Measurements from ENCODE around the gene TNS3. TPM values are rescaled to one million over a fixed set of nuclear protein-coding genes. Genes with fewer than 3 reads are reported as not detected.

Gene TNS3
- total and polyA plus RNA-seq, 2 donors (not counting 1 experiment from before 2014, with no cell fraction given) = 11.4 to 77.5 TPM

GRCh38 chr7:47416492-47417480, 165.1 kb downstream of the TNS3 start:
- DNase-seq = no peak
- TF ChIP-seq CTCF (IDR thresholded peaks at IDR 0.05) = no peak
- TF ChIP-seq EZH2 (IDR thresholded peaks at IDR 0.05; ENCODE audit: borderline replicate concordance, insufficient read depth, low read depth, low read length, poor library complexity, severe bottlenecking) = no peak
- H3K27ac Mint-ChIP-seq = no peak overlapping the region
- no peaks in the 10 kb centered on the region for H3K27me3 ChIP-seq (replicated peaks in 1 of 4; ENCODE audit: control extremely low read depth in 1 of 4, control insufficient read depth in 3 of 4, insufficient read depth in 4 of 4, low read length in 3 of 4)
- H3K4me2 ChIP-seq (replicated peaks; ENCODE audit: low read depth, low read length, poor library complexity, severe bottlenecking) = no peak overlapping the region
- peaks cover 0 to 4% (median 0%) of the 10 kb centered on the region in 3 donors for H3K9me3 ChIP-seq (ENCODE audit: control extremely low read depth in 1 of 3, control insufficient read depth in 2 of 3, insufficient read depth in 1 of 3, low read length in 2 of 3)
- WGBS (ENCODE audit: insufficient coverage) = 96% methylated on average over 20 of the region's 21 CpGs
- no peaks in the 10 kb centered on the region for H3K79me2 ChIP-seq (ENCODE audit: control insufficient read depth, insufficient read depth, low read length)
- H3K9me3 Mint-ChIP-seq (ENCODE audit: insufficient read depth) = no peaks in the 10 kb centered on the region
- intact Hi-C loops (cut with micrococcal nuclease) = no loop called here
- CTCF ChIA-PET = no interaction called here
- no peaks in the 10 kb centered on the region for H3K27me3 Mint-ChIP-seq
- POLR2A ChIA-PET = no interaction called here
- no peak overlapping the region for H3K4me3 ChIP-seq (ENCODE audit: control extremely low read depth in 1 of 5, extremely low read depth in 1 of 5, insufficient read depth in 1 of 5, low read depth in 2 of 5, low read length in 4 of 5)
- H3K4me3 Mint-ChIP-seq = no peak overlapping the region
- H3K4me1 Mint-ChIP-seq = no peaks in the 10 kb centered on the region
- no peak for ATAC-seq (ENCODE audit: low read depth)
- no peak overlapping the region for H3K9ac ChIP-seq (ENCODE audit: low read length)
- H2AFZ ChIP-seq (ENCODE audit: insufficient read depth, low read depth, low read length, poor library complexity, severe bottlenecking) = no peak overlapping the region
- H3K36me3 ChIP-seq (replicated peaks in 1 of 2; ENCODE audit: control extremely low read depth in 1 of 2, control insufficient read depth in 1 of 2, extremely low read depth in 1 of 2, insufficient read depth in 2 of 2, low read length in 1 of 2) = peaks cover 0 to 30% of the 10 kb centered on the region in 2 experiments
- H3K27ac ChIP-seq (ENCODE audit: low read length in 2 of 2) = no peak overlapping the region
- no peaks in the 10 kb centered on the region for H3K4me1 ChIP-seq (ENCODE audit: control insufficient read depth in 2 of 2, insufficient read depth in 2 of 2, low read length in 2 of 2)
- H4K20me1 ChIP-seq (ENCODE audit: control insufficient read depth, insufficient read depth, low read length, poor library complexity, severe bottlenecking) = no peaks in the 10 kb centered on the region

Measured in B cell (primary cell).